Left lung (tissue), 10 donors: Measurements from ENCODE around the gene ZCCHC7. TPM values are rescaled to one million over a fixed set of nuclear protein-coding genes. Genes with fewer than 3 reads are reported as not detected.

ENCODE experiments used
- ATAC-seq: fragments of 200-7000 bp; cut with Tn5 transposase; one replicate; pipeline ENCODE4 v1.9.1; 2020; ENCODE audit warnings: moderate library complexity
- DNase-seq, 4 donors: peaks; one replicate each; pipeline ENCODE4 v3.0.0-alpha.2; 2013 to 2020
- H3K27ac ChIP-seq, 2 donors: fragments of 200-600 bp; sonication (generic) in 1 of 2; one replicate each; pipeline versions ENCODE4 v1.5.0 to v1.8.0; 2020 to 2021
- H3K27me3 ChIP-seq, 2 donors: fragments of 200-600 bp; sonication (generic) in 1 of 2; one replicate each; pipeline versions ENCODE4 v1.5.0 to v1.8.0; 2020 to 2021
- H3K36me3 ChIP-seq, 2 donors: fragments of 200-600 bp; sonication (generic) in 1 of 2; one replicate each; pipeline versions ENCODE4 v1.5.0 to v1.8.0; 2020 to 2021
- H3K4me1 ChIP-seq, 2 donors: fragments of 200-600 bp; one replicate each; pipeline ENCODE4 v1.8.0; 2021
- H3K4me3 ChIP-seq, 2 donors: fragments of 200-600 bp; sonication (generic) in 1 of 2; one replicate each; pipeline versions ENCODE4 v1.5.0 to v1.8.0; 2020 to 2021; ENCODE audit warnings: mild to moderate bottlenecking in 1 of 2
- H3K9me3 ChIP-seq, 2 donors: fragments of 200-600 bp; sonication (generic) in 1 of 2; one replicate each; pipeline versions ENCODE4 v1.5.0 to v1.8.0; 2020 to 2021
- CTCF ChIP-seq, 2 donors: fragments of 200-600 bp; sonication (generic) in 1 of 2; IDR thresholded peaks; one replicate each; pipeline versions ENCODE4 v1.5.0 to v1.8.0; 2021; ENCODE audit warnings: antibody characterized with exemption in 2 of 2
- intact Hi-C, 2 donors: fragments of 100-400 bp; cut with DNase I; formaldehyde crosslinking; loops; one replicate each; pipeline versions ENCODE4 v1.11.2 to v1.14.2; 2022
- polyA plus RNA-seq, 6 donors: library from polyadenylated mRNA; unstranded; fragments of 120-200 nt; gene quantifications; one replicate each; pipeline ENCODE4 v1.2.1, GENCODE V29; 2013; ENCODE audit not compliant: insufficient read length in 6 of 6
- total RNA-seq, 2 donors: library from RNA; stranded (reverse); fragmentation: NEBNext Ultra II Directional; extraction: Animal tissue kit (Norgen Biotek cat#: 25700); gene quantifications; one replicate each; pipeline ENCODE4 v1.2.1, GENCODE V29; 2021
- donor health status: DM: no; HTN: yes; CAD: no.
- donor health status: DM: no; HTN: no; CAD: no.

Gene ZCCHC7
- total and polyA plus RNA-seq, 8 donors, result 16.0 to 26.0 (median 22.6) TPM

GRCh38 chr9:37398464-37399025 lies 278.2 kb downstream of the ZCCHC7 start:
- Histone ChIP-seq H3K4me1 (no peaks in the 10 kb centered on the region), H3K9me3 (no peaks in the 10 kb centered on the region), H3K27ac (no peak overlapping the region), H3K36me3 (no peaks in the 10 kb centered on the region), H3K4me3 (no peak overlapping the region), H3K27me3 (no peaks in the 10 kb centered on the region)
- no peak for TF ChIP-seq CTCF (IDR thresholded peaks at IDR 0.05)
- no peak for DNase-seq
- intact Hi-C loops, result no loop called here
- no peak for ATAC-seq

- Histone ChIP-seq H3K9me3 (no peaks in the 10 kb centered on the region), H3K4me1 (no peaks in the 10 kb centered on the region), H3K36me3 (no peaks in the 10 kb centered on the region), H3K27ac (no peak overlapping the region), H3K4me3 (no peak overlapping the region), H3K27me3 (no peaks in the 10 kb centered on the region)
- intact Hi-C loops, result no loop called here
- ATAC-seq (no peak), DNase-seq (no peak)
- no peak for TF ChIP-seq CTCF (IDR thresholded peaks at IDR 0.05)
Observed at GRCh38 chr9:37399336-37399735, 279.0 kb downstream of the ZCCHC7 start.

GRCh38 chr9:37404590-37404989 lies 284.2 kb downstream of the ZCCHC7 start:
- Histone ChIP-seq H3K4me1 (no peaks in the 10 kb centered on the region), H3K36me3 (no peaks in the 10 kb centered on the region), H3K4me3 (no peak overlapping the region), H3K9me3 (no peaks in the 10 kb centered on the region), H3K27me3 (no peaks in the 10 kb centered on the region), H3K27ac (no peak overlapping the region)
- no peak for ATAC-seq
- intact Hi-C loops, result no loop called here
- no peak for TF ChIP-seq CTCF (IDR thresholded peaks at IDR 0.05)
- no peak for DNase-seq

- Histone ChIP-seq H3K4me3 (no peak overlapping the region), H3K4me1 (no peaks in the 10 kb centered on the region), H3K36me3 (no peaks in the 10 kb centered on the region), H3K9me3 (no peaks in the 10 kb centered on the region), H3K27ac (no peak overlapping the region), H3K27me3 (no peaks in the 10 kb centered on the region)
- ATAC-seq (no peak), DNase-seq (peak in 2 of 4 donors; percentile 54 to 60)
- no peak for TF ChIP-seq CTCF (IDR thresholded peaks at IDR 0.05)
- intact Hi-C loops, result no loop called here
Observed at GRCh38 chr9:37405350-37405749, 285.0 kb downstream of the ZCCHC7 start.

- no peak overlapping the region for H3K27ac ChIP-seq
- TF ChIP-seq CTCF (IDR thresholded peaks at IDR 0.05), result no peak
- H3K27me3 ChIP-seq, result no peaks in the 10 kb centered on the region
- H3K9me3 ChIP-seq, result no peaks in the 10 kb centered on the region
- no peak overlapping the region for H3K4me3 ChIP-seq
- no peak for ATAC-seq
- intact Hi-C loops, result no loop called here
- DNase-seq, result no peak
- H3K36me3 ChIP-seq, result no peaks in the 10 kb centered on the region
- no peaks in the 10 kb centered on the region for H3K4me1 ChIP-seq
Observed at GRCh38 chr9:37405764-37406380, 285.5 kb downstream of the ZCCHC7 start.
